KMS-11 (cell line): Measurements from ENCODE around the gene MGST2.

Experiments
- H2AFZ ChIP-seq: fragments of 200-600 bp; sonication (generic); 2 replicates; pipeline ENCODE4 v1.6.1; 2016; ENCODE audit warnings: antibody characterized with exemption, mixed run types, low read depth
- H3K27ac ChIP-seq: fragments of 200-600 bp; sonication (generic); 2 replicates; pipeline ENCODE4 v1.6.1; 2016; ENCODE audit warnings: mild to moderate bottlenecking, mixed run types
- H3K27me3 ChIP-seq: fragments of 200-600 bp; sonication (generic); 2 replicates; pipeline ENCODE4 v1.6.1; 2017; ENCODE audit warnings: mild to moderate bottlenecking, low read depth, mixed run types, moderate library complexity; ENCODE audit not compliant: insufficient read depth
- H3K36me3 ChIP-seq: fragments of 200-600 bp; sonication (generic); 2 replicates; pipeline ENCODE4 v1.6.1; 2017; ENCODE audit warnings: mild to moderate bottlenecking, mixed run types; ENCODE audit not compliant: insufficient read depth
- H3K4me1 ChIP-seq: fragments of 200-600 bp; sonication (generic); 2 replicates; pipeline ENCODE4 v1.6.1; 2016; ENCODE audit warnings: mild to moderate bottlenecking, low read depth, mixed run types; ENCODE audit not compliant: poor library complexity, severe bottlenecking
- H3K4me2 ChIP-seq: fragments of 200-600 bp; sonication (generic); 2 replicates; pipeline ENCODE4 v1.7.0; 2016; ENCODE audit warnings: mild to moderate bottlenecking, mixed run types
- H3K4me3 ChIP-seq: fragments of 200-600 bp; sonication (generic); IDR thresholded peaks from 2 replicates; pipeline ENCODE4 v1.6.1; 2017; ENCODE audit warnings: low read depth, low read length, mixed read lengths; ENCODE audit not compliant: insufficient read depth
- H3K79me2 ChIP-seq: fragments of 200-600 bp; sonication (generic); 2 replicates; pipeline ENCODE4 v1.6.1; 2016; ENCODE audit warnings: low read depth, mixed run types; ENCODE audit not compliant: insufficient read depth
- H3K9ac ChIP-seq: fragments of 200-600 bp; sonication (generic); 2 replicates; pipeline ENCODE4 v1.6.1; 2016; ENCODE audit warnings: mild to moderate bottlenecking, mixed run types
- H4K20me1 ChIP-seq: fragments of 200-600 bp; sonication (generic); 2 replicates; pipeline ENCODE4 v1.6.1; 2016; ENCODE audit warnings: mild to moderate bottlenecking, mixed run types; ENCODE audit not compliant: insufficient read depth
- CTCF ChIP-seq: fragments of 200-600 bp; sonication (generic); conservative IDR thresholded peaks from 2 replicates; pipeline ENCODE4 v1.6.1; 2017; ENCODE audit warnings: low read depth, mild to moderate bottlenecking, antibody characterized with exemption, low read length, moderate library complexity, mixed read lengths

The MGST2 gene

GRCh38 chr4:139665690-139666529, at the start of gene MGST2:
Gene MGST2 (plus strand): TSS chr4:139665819. CDS start chr4:139666020, 201 bp downstream.
- Histone ChIP-seq H3K27me3 (no peaks in the 10 kb centered on the region), H3K27ac (peak within 1 kb of the TSS; percentile 42; the same call in 1 of the 2 replicates), H4K20me1 (no peaks in the 10 kb centered on the region), H3K9ac (peak within 1 kb of the TSS; percentile 63; the same call in 1 of the 2 replicates), H3K4me3 (no peak within 1 kb of the TSS), H3K4me1 (peaks cover 17% of the 10 kb centered on the region), H3K4me2 (peak within 1 kb of the TSS; percentile 44), H3K36me3 (no peaks in the 10 kb centered on the region), H3K79me2 (no peaks in the 10 kb centered on the region), H2AFZ (peak within 1 kb of the TSS; percentile 80)
- TF ChIP-seq CTCF = no peak

DNA sequence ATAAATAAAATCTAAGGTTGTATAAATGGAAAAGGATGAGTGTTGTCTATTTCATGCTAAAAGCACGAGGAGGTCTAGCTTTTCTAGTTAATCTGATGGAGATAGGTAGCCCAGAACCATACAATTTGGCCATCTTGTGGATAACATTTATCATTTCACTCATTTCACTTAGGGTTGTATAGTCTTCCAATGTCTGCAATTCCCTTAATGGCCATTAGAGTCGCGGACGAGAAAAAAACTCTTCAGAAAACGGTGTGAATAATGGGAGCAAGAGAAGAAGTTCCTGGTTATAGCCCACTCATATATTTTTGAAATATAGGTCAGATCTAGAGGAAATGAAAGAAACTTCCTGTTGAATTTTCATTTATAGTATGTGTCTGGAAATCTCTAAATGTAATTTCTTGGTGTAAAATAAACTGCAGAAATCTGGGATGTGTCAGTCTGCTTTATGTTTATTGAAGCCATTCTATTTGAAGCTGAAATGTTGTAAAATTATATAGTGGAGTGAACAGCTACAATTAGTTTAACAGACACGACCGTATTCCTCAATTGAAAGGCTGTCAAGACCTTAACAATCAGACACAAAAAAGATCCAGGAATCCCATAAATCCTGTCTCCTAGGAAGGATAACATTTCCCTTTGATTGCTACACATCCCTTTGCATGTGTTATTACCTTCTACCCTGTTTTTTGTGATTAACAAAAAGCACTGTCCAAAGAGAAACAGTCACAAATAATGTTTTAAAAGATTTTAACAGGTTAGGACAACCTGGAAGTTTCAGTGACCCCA, 47.7 kb upstream of the MGST2 start:
- no peak overlapping the region for H3K4me2 ChIP-seq
- no peak overlapping the region for H3K27ac ChIP-seq
- no peaks in the 10 kb centered on the region for H3K36me3 ChIP-seq
- H3K4me3 ChIP-seq = no peak overlapping the region
- 0 out of 2 replicates have a peak, but pooled peaks have one; percentile 20 for TF ChIP-seq CTCF
- no peaks in the 10 kb centered on the region for H3K79me2 ChIP-seq
- no peaks in the 10 kb centered on the region for H3K27me3 ChIP-seq
- no peak overlapping the region for H3K9ac ChIP-seq
- H2AFZ ChIP-seq = no peak overlapping the region
- H3K4me1 ChIP-seq = no peaks in the 10 kb centered on the region
- H4K20me1 ChIP-seq = no peaks in the 10 kb centered on the region

DNA sequence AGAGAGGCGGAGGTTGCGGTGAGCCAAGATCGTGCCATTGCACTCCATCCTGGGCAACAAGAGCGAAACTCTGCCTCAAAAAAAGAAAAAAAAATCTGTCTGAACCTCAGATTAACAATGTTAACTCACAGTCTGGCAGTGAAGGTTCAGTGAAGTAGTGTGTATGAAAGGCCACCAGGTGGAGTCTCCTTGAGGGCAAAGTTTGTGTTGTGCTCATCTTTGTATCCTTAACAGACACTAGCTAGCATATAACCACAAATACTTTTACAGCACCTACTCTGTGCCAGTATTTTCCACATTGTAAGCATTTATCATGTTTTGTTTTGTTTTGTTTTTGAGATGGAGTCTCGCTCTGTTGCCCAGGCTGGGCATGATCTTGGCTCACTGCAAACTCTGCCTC, 46.0 kb upstream of the MGST2 start:
- Histone ChIP-seq H3K79me2 (no peaks in the 10 kb centered on the region), H3K36me3 (no peaks in the 10 kb centered on the region), H3K4me3 (no peak overlapping the region), H3K9ac (no peak overlapping the region), H2AFZ (no peak overlapping the region), H3K4me1 (no peaks in the 10 kb centered on the region), H3K27ac (no peak overlapping the region), H3K4me2 (no peak overlapping the region), H4K20me1 (no peaks in the 10 kb centered on the region), H3K27me3 (no peaks in the 10 kb centered on the region)
- TF ChIP-seq CTCF = peak; percentile 73

DNA sequence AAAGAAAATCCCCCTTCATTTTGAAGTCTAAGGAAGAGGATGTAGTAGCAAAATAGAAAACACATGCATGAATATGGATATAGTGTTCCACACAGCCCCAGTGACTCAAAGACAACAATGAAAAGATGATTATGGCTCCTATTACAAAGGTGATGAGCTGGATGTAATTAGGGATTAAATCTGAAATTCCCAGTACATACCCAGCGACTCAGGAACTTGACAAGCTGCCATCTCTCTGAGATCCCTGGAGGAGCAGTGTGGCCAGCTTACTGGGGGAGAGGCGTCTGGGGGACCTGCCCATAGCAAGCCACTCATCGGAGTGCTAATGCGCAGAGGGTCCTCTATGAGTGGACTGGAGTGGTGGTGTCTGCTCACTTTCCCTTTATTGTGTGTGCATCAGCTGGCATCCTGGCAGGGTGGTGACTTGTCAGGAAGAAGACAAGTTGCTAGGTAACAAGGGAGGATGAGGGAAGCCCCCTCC, 42.7 kb upstream of the MGST2 start:
- H4K20me1 ChIP-seq = no peaks in the 10 kb centered on the region
- no peaks in the 10 kb centered on the region for H3K79me2 ChIP-seq
- no peaks in the 10 kb centered on the region for H3K4me1 ChIP-seq
- no peak for TF ChIP-seq CTCF
- H3K36me3 ChIP-seq = no peaks in the 10 kb centered on the region
- H2AFZ ChIP-seq = no peak overlapping the region
- no peak overlapping the region for H3K27ac ChIP-seq
- H3K4me2 ChIP-seq = no peak overlapping the region
- no peak overlapping the region for H3K4me3 ChIP-seq
- H3K9ac ChIP-seq = no peak overlapping the region
- H3K27me3 ChIP-seq = no peaks in the 10 kb centered on the region
